Panc1 (cell line): Measurements from ENCODE around the gene IGSF10.

Experiments used
- POLR2AphosphoS5 ChIP-seq: IDR thresholded peaks from 2 replicates; pipeline ENCODE4 v1.6.1; 2012; ENCODE audit warnings: mild to moderate bottlenecking, low read depth, low read length, moderate library complexity
- SIN3A ChIP-seq: IDR thresholded peaks from 2 replicates; pipeline ENCODE4 v1.6.1; 2012; ENCODE audit warnings: low read depth, mild to moderate bottlenecking, low read length, moderate library complexity, borderline replicate concordance; ENCODE audit not compliant: insufficient read depth
- TCF7L2 ChIP-seq: IDR thresholded peaks from 2 replicates; pipeline ENCODE4 v1.6.1; 2011; ENCODE audit warnings: mild to moderate bottlenecking, low read depth, low read length, inconsistent platforms
- TF ChIP-seq, protein P1 (sequence below): fragments of 450-650 bp; IDR thresholded peaks from 2 replicates; pipeline ENCODE4 v1.5.1; 2017; ENCODE audit warnings: mild to moderate bottlenecking

DNA sequence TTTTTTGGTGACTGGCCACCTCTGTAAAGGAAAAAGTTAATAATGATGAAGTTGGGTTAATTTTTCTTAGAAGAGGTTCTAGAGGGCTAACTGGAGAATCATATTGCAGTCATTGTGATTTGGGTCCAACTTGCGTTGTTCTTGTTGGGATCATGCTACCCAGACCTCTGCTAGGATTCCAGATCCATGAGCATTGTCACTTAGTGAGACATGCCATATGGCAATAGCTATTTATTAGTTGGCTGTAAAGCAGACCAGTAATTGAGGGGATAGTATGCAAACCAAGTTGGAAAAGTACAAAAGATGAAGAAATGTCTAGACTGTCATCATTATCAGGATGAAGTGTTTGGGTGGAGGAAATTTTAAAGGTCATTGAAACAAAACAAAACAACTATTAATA lies 45.6 kb downstream of the IGSF10 start:
- TF ChIP-seq, protein P1, sequence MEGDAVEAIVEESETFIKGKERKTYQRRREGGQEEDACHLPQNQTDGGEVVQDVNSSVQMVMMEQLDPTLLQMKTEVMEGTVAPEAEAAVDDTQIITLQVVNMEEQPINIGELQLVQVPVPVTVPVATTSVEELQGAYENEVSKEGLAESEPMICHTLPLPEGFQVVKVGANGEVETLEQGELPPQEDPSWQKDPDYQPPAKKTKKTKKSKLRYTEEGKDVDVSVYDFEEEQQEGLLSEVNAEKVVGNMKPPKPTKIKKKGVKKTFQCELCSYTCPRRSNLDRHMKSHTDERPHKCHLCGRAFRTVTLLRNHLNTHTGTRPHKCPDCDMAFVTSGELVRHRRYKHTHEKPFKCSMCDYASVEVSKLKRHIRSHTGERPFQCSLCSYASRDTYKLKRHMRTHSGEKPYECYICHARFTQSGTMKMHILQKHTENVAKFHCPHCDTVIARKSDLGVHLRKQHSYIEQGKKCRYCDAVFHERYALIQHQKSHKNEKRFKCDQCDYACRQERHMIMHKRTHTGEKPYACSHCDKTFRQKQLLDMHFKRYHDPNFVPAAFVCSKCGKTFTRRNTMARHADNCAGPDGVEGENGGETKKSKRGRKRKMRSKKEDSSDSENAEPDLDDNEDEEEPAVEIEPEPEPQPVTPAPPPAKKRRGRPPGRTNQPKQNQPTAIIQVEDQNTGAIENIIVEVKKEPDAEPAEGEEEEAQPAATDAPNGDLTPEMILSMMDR: no peak
- TF ChIP-seq TCF7L2: no peak
- no peak for TF ChIP-seq POLR2AphosphoS5
- TF ChIP-seq SIN3A: no peak
